GM19025 (cell line): Measurements from ENCODE around the gene PALB2.
"Not testable (repeated sequence)": the region's sequence is repeated elsewhere in the genome, so short reads cannot be mapped to it uniquely, and the experiment has no call there.

Source experiments
- ATAC-seq: cut with Tn5 transposase; IDR thresholded peaks from one replicate; pipeline ENCODE4 v1.9.1; 2021; ENCODE audit warnings: mild to moderate bottlenecking, low read depth, moderate library complexity; ENCODE audit not compliant: unreplicated experiment

Gene PALB2

DNA sequence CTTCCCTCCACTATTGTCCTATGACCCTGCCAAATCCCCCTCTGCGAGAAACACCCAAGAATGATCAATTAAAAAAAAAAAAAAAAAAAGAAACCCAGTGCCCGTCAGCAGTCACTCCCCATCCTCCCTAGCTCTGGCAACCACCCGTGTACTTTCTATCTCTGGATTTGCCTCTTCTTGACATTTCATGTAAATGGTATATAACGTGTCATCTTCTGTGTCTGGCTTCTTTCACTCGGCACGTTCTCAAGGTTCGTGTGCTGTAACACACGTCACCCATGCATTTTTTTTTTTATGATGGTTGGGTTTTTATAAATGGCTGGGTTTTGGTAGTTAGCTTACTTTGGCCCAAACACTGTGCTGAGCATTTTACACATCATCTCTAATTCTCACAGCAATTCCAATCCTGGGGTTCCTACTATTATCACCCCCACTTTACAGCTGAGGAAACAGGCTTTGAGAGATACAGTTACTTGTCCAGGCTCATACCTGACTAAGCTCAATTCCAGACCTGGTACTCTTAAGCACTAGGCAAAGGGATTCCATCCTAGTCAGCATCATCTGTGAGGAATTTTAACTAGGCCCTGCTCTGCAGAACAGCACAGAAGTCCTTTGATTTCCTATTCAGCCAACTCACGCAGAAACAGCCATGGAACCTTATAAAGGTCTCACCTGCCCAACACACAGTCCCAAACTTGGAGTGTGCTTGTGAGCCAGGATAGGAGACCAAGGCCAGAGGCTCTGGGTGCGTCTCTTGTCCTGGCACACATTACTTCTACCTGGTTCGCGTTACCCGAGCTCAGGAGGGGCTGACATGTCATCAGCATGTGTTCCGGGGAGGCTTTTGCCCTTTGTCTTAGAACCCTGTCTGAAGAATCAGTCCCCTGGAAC, 56.7 kb downstream of the PALB2 start:
- ATAC-seq: no peak

DNA sequence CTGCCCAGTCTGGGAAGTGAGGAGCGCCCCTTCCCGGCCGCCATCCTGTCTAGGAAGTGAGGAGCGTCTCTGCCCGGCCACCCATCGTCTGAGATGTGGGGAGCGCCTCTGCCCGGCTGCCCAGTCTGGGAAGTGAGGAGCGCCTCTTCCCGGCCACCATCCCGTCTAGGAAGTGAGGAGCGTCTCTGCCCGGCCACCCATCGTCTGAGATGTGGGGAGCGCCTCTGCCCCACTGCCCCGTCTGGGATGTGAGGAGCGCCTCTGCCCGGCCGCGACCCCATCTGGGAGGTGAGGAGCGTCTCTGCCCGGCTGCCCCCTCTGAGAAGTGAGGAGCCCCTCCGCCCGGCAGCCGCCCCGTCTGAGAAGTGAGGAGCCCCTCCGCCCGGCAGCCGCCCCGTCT, 57.8 kb downstream of the PALB2 start:
- ATAC-seq: not testable (repeated sequence)

DNA sequence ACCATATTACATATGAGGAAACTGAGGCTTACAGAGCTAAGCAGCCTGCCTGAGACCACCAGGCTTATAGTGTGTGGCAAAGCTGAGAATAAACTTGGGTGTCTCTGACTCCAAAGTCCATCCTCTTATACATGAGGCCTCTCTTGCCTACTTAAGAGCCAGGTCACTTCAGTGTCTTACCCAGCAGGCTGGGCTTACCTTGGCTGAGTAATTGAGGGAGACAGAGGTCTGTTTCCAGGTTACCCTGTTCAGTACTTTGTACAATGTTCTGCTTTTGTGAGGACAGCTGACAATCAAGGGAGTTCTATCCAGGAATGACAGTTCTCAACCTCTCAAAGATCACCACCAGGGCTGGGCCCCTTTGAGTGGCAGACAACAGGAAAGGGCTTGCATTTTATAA, 59.3 kb downstream of the PALB2 start:
- no peak for ATAC-seq

DNA sequence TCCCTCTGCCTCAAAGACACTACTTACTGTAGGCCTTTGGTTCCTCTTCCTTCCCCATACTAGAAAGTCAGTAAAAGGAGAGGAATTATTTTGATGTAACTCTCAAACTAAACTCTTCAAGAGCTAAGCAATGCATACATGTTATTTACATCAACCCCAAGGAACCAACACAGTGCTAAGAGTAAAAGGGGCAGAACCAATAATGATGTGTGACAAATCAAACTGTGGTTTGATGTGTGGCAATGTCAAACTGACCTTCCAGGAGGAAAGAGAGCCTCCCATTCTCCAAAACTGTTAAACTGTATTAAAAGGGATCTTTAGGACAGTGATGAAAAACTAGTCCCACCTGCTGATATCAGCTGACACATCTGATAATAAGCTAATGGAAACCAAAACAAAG, 60.7 kb downstream of the PALB2 start:
- no peak for ATAC-seq

- no peak for ATAC-seq
Measured at GRCh38 chr16:23579371-23579770, 61.7 kb downstream of the PALB2 start.

GRCh38 chr16:23578101-23578830, 62.8 kb downstream of the PALB2 start:
- no peak for ATAC-seq

- no peak for ATAC-seq
Measured at GRCh38 chr16:23577493-23577892, 63.6 kb downstream of the PALB2 start.

GRCh38 chr16:23575834-23576233, 65.3 kb downstream of the PALB2 start:
- no peak for ATAC-seq

DNA sequence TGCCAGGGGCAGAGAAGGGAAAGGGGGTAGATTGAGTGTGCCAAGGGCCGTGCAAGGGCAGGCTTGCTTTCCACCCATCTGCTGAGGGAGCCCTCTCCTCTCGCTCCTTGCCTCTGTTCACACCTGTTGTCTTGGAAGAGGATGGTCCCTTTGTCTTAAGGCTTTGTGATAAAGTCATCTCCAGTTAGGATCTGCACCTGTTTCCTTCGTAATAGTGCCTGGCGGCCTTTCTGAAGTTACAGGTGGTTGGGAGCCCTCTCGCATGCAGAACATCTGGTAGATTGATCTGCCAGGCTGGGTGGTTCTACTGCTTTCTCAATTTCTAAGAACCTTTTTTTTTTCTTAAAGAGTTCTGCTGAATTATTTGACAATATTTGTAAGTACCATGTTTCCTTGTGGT, 67.3 kb downstream of the PALB2 start:
- no peak for ATAC-seq

DNA sequence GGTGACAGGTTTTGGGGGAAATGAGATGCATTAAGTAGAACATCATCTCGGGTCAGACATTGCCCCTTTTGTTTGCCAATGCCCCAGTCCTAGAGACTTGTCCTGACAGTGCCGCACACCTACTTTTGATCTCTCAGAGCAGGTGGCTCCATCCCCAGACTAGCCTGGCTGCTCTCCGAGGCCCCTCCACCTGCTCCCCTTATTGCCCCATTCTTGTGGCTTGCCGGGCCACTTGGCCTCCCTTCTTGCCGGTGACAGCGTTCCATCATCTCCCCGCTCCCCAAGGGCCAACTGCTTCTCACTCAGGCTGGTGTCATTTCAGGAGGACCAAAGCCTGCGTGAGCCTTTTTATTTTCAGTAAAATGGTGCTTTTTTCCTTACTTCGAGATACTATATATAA, 68.7 kb downstream of the PALB2 start:
- no peak for ATAC-seq

- no peak for ATAC-seq
Measured at GRCh38 chr16:23571895-23572294, 69.2 kb downstream of the PALB2 start.

DNA sequence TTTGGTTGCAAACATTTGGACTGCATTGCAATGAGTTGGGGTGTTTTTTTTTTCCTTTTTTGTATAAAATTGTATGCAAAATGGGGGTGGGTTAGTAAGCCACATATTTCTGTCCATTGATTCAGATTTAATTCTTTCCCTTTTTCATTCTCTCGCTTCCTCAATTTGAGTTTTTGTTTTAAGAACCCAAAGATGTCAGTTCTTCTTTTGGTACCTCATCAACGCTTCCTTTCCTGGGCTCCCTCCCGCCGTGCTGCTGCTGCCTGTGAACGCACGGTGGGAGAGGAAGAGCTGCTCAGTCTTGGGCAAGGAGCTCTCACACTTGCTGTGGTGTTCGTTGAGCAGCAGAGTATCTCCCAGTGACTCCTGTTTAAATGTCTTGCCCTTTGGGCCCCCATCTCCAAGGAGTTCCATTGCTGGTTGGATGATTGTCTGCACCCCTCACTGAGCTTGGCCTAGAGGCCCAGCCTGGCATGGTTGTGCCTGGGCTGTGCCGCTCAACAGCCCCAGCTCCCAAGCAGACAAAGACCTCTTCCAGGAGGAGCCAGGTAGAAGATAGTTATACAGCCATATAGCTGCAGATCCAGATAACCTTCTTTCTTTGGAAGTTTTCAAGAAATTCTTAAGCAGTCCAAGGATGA, 70.0 kb downstream of the PALB2 start:
- ATAC-seq: no peak

- no peak for ATAC-seq
Measured at GRCh38 chr16:23567602-23568001, 73.5 kb downstream of the PALB2 start.

GRCh38 chr16:23566724-23567123, 74.4 kb downstream of the PALB2 start:
- ATAC-seq: no peak

- no peak for ATAC-seq
Measured at GRCh38 chr16:23564575-23565363, 76.3 kb downstream of the PALB2 start.

DNA sequence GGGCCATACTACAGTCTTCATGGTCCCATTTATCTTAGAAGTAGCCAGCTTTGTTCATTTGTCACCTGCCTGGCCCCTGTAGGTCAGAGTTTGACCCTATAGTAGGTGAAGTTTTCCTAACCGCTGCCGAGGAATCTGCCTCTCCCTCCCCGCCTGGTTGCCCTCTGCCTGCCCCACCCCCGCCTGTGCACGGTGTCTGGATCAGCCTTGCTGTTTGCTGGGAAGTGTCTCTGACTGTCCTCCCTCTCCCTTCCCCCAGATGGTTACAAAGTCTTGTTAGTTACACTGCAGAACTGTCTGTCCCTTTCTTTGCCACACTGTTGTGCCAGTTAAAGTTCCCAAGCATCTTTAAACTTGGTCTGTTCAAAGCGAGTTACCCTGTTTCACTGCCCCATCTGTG, 77.9 kb downstream of the PALB2 start:
- no peak for ATAC-seq

GRCh38 chr16:23562505-23562904, 78.6 kb downstream of the PALB2 start:
- no peak for ATAC-seq

DNA sequence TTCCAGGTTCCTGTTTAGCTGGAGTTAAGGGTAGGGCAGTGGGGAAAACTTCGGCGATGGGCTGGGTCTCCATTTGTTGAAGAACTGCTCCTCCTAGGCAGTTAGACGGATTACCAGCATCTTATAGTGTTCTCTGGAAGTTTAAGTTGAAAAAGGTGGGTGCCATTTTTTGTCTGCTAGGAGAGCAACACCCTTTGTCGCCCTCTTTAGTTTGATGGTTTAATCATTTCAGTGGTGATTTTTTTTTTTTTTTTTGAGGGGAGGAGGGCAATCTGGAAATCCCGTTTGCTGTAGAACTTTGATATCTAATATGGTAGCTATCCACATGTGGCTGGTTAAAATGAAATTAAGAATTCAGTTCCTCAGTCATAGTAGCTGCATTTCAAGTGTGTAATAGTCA, 79.5 kb downstream of the PALB2 start:
- no peak for ATAC-seq

DNA sequence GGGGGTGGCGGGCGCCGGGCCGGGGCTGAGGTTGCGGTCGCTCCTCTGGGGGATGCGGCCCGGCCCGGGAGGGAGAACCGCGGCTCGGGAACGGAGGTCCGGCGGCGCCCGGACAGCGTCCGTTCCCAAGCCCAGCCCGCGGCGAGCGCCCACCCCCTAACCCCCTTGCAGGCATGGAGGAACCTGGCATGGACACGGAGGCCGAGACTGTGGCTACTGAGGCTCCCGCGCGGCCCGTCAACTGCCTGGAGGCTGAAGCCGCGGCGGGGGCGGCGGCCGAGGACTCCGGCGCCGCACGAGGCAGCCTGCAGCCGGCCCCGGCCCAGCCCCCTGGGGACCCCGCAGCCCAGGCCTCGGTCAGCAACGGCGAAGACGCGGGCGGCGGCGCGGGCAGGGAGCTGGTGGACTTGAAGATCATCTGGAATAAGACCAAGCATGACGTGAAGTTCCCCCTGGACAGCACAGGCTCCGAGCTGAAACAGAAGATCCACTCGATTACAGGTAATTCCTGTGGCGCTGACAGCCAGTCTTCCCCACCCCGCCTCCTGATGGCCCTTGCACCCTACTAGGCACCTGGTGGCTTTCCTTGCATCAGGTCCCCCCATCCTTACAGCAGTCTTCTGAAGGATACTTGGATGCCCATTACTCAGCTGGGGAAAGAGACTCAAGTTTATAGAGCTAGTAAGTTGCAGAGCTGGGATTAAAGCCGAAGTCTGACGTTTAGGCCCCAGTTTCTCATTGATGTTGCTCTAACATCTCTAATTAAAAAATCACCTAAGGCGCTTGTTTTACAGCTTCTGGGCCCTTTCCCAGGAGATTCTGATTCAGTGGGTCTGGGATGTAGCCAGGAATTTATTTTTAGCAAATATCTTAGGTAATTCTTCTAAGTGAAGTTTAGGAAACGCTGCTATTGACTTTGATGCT, 83.1 kb downstream of the PALB2 start:
- no peak for ATAC-seq
